Measurements from ENCODE around the gene UBALD2.

- TF ChIP-seq EZH2 (IDR thresholded peaks at IDR 0.05; ENCODE audit: borderline replicate concordance, low read length) (no peak), CTCF (conservative IDR thresholded peaks at IDR 0.05 in 1 of 2, IDR thresholded peaks at IDR 0.05 in 1 of 2; ENCODE audit: extremely low read depth in 1 of 2, insufficient read depth in 1 of 2, low read depth in 1 of 2, low read length in 2 of 2) (no peak)
Observed at GRCh38 chr17:76273445-76274111, 8.4 kb downstream of the UBALD2 start.
